ENCODE data around the gene CACNG4. TPM values are rescaled to one million over a fixed set of nuclear protein-coding genes. Genes with fewer than 3 reads are reported as not detected.

CACNG4 gene
- polyA plus RNA-seq, 1 donor from 2014 or later: 32.9 TPM

DNA sequence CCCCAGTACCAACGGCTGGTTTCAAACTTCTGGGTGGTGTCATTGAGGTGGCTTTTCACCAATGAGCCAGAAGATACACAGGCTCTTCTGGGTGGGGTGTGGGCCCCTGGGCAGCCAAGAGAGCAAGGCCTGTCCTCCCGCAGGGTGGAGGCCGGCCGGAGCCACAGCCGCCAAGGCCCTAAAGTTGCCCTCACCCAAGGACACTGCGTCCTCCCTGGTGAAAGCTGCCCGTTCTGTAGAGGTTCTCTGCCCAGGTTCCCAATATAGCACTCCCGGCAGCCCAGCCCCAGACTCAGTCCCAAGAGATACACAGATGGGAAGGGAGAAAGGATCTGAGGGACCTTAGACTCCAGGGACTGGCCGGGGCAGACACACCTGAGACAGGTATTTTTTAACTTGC lies 69.1 kb downstream of the CACNG4 start:
- Histone ChIP-seq H3K9me3 (ENCODE audit: low read length) (no peaks in the 10 kb centered on the region), H3K79me2 (replicated peaks; ENCODE audit: insufficient read depth, low read length) (no peaks in the 10 kb centered on the region), H3K9ac (ENCODE audit: low read length) (no peak overlapping the region), H3K4me2 (ENCODE audit: low read length) (no peak overlapping the region), H3K36me3 (ENCODE audit: insufficient read depth, low read length) (no peaks in the 10 kb centered on the region), H4K20me1 (ENCODE audit: insufficient read depth) (no peaks in the 10 kb centered on the region), H3F3A (ENCODE audit: insufficient read depth, low read length, poor library complexity, severe bottlenecking) (no peaks in the 10 kb centered on the region), H3K27ac (ENCODE audit: low read length) (no peak overlapping the region), H3K9me2 (ENCODE audit: insufficient read depth, low read length) (no peaks in the 10 kb centered on the region), H3K4me3 (ENCODE audit: low read length) (no peak overlapping the region), H2AFZ (ENCODE audit: low read depth, low read length) (no peak overlapping the region), H3K27me3 (ENCODE audit: insufficient read depth, low read depth, low read length) (no peaks in the 10 kb centered on the region)
- TF ChIP-seq, protein P1, sequence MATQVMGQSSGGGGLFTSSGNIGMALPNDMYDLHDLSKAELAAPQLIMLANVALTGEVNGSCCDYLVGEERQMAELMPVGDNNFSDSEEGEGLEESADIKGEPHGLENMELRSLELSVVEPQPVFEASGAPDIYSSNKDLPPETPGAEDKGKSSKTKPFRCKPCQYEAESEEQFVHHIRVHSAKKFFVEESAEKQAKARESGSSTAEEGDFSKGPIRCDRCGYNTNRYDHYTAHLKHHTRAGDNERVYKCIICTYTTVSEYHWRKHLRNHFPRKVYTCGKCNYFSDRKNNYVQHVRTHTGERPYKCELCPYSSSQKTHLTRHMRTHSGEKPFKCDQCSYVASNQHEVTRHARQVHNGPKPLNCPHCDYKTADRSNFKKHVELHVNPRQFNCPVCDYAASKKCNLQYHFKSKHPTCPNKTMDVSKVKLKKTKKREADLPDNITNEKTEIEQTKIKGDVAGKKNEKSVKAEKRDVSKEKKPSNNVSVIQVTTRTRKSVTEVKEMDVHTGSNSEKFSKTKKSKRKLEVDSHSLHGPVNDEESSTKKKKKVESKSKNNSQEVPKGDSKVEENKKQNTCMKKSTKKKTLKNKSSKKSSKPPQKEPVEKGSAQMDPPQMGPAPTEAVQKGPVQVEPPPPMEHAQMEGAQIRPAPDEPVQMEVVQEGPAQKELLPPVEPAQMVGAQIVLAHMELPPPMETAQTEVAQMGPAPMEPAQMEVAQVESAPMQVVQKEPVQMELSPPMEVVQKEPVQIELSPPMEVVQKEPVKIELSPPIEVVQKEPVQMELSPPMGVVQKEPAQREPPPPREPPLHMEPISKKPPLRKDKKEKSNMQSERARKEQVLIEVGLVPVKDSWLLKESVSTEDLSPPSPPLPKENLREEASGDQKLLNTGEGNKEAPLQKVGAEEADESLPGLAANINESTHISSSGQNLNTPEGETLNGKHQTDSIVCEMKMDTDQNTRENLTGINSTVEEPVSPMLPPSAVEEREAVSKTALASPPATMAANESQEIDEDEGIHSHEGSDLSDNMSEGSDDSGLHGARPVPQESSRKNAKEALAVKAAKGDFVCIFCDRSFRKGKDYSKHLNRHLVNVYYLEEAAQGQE (IDR thresholded peaks at IDR 0.05; ENCODE audit: borderline replicate concordance): no peak
- TF ChIP-seq MXI1 (conservative IDR thresholded peaks at IDR 0.05; ENCODE audit: poor library complexity, severe bottlenecking) (no peak), EZH2 (IDR thresholded peaks at IDR 0.05; ENCODE audit: borderline replicate concordance, insufficient read depth, low read length, poor library complexity, severe bottlenecking) (no peak)

DNA sequence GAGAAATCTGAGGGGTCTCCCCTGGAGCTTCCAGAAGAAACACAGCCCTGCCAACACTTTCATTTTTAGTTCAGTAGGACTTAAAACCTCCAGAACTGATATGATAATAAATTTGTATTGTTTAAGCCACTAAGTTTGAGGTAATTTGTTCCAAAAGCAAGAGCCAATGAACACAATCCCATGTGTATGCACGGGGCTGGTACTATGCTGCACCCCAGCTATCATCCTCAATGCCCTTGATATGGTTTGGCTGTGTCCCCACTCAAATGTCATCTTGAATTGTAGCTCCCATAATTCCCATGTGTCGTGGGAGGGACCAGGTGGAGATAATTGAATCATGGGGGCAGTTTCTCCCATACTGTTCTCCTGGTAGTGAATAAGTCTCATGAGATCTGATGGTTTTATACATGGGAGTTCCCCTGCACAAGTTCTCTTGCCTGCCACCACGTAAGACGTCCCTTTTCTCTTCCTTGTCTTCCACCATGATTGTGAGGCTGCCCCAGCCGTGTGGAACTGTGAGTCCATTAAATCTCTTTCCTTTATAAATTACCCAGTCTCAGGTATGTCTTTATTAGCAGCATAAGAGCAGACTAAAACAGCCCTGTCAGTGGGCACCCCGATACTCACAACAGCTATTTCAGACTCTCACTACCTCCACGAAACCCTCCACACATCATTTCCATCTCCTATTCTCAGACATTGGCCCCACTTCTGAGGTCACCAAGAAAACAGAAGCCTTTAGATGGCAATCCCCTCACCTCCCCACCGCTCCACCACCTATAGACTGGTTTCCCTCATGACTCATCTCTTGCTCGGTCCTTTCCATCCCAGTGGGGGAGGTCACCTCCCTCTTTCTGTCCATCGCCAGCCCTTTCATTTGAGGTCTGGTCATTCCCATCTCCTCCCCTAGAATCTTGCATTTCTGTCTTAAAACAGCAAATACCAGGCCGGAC lies 70.9 kb downstream of the CACNG4 start:
- Histone ChIP-seq H3K9ac (ENCODE audit: low read length) (no peak overlapping the region), H3K36me3 (ENCODE audit: insufficient read depth, low read length) (no peaks in the 10 kb centered on the region), H3K27ac (ENCODE audit: low read length) (no peak overlapping the region), H3K4me3 (ENCODE audit: low read length) (no peak overlapping the region), H3K4me2 (ENCODE audit: low read length) (no peak overlapping the region), H3K9me3 (ENCODE audit: low read length) (no peaks in the 10 kb centered on the region), H3F3A (ENCODE audit: insufficient read depth, low read length, poor library complexity, severe bottlenecking) (no peaks in the 10 kb centered on the region), H3K27me3 (ENCODE audit: insufficient read depth, low read depth, low read length) (no peaks in the 10 kb centered on the region), H3K79me2 (replicated peaks; ENCODE audit: insufficient read depth, low read length) (no peaks in the 10 kb centered on the region), H2AFZ (ENCODE audit: low read depth, low read length) (no peak overlapping the region), H4K20me1 (ENCODE audit: insufficient read depth) (no peaks in the 10 kb centered on the region), H3K9me2 (ENCODE audit: insufficient read depth, low read length) (no peaks in the 10 kb centered on the region)
- TF ChIP-seq, protein P2, sequence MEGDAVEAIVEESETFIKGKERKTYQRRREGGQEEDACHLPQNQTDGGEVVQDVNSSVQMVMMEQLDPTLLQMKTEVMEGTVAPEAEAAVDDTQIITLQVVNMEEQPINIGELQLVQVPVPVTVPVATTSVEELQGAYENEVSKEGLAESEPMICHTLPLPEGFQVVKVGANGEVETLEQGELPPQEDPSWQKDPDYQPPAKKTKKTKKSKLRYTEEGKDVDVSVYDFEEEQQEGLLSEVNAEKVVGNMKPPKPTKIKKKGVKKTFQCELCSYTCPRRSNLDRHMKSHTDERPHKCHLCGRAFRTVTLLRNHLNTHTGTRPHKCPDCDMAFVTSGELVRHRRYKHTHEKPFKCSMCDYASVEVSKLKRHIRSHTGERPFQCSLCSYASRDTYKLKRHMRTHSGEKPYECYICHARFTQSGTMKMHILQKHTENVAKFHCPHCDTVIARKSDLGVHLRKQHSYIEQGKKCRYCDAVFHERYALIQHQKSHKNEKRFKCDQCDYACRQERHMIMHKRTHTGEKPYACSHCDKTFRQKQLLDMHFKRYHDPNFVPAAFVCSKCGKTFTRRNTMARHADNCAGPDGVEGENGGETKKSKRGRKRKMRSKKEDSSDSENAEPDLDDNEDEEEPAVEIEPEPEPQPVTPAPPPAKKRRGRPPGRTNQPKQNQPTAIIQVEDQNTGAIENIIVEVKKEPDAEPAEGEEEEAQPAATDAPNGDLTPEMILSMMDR (IDR thresholded peaks at IDR 0.05; ENCODE audit: poor library complexity, severe bottlenecking): no peak
- TF ChIP-seq EP300 (conservative IDR thresholded peaks at IDR 0.05; ENCODE audit: poor library complexity, severe bottlenecking) (no peak), TAF1 (IDR thresholded peaks at IDR 0.05; ENCODE audit: low read depth) (no peak), RAD21 (conservative IDR thresholded peaks at IDR 0.05) (no peak), POLR2AphosphoS5 (IDR thresholded peaks at IDR 0.05) (no peak), SMC3 (conservative IDR thresholded peaks at IDR 0.05; ENCODE audit: poor library complexity) (no peak)
- TF ChIP-seq, protein P1 (IDR thresholded peaks at IDR 0.05; ENCODE audit: borderline replicate concordance): no peak

All from neural cell (in vitro differentiated cells).